NCI-H2081 treated with DMSO at 0.1 percent for 48 hours (cell line): ENCODE measurements around the gene AATK.
"Not testable (repeated sequence)": the region's sequence is repeated elsewhere in the genome, so short reads cannot be mapped to it uniquely, and the experiment has no call there.

Source experiments
- DNase-seq: peaks from one replicate; lab custom pipeline; 2025; lab: John Stamatoyannopoulos, UW

AATK gene

DNA sequence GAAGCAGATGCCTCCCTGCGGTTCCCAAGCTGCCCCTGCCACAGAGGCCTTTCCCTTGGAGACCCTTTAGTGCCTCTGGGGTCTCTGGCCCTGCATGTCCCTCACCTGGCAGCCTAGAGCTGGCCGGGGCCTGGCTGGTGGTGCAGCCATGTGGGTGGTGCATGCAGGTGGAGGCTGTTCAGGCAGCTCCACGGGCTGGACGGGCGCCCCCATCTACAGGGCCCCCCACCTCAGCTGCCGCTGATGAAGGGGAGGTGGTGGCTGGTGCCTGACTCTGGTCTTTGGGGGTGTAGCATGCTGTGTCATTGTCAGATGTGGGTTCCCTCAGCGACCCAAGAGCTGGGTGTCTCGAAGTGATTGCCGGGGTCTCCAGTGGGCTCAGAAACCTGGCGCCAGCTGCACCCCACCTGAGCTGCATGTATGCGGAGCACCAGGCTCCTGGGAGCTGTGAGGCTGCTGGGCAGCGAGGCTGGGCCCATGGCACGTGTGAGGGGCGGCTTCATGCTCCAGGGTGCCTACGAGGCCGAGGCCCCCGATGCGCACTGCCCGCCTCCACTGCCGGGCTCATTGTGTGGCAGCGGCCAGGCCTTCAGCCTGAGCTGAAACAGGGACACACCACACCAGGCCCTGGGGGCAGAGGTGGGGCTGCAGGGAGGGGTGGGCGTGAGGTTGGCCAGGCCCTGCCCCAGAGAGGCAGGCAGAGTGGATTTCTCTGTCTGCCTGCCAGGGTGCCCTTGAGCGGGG is 74.1 kb downstream of the AATK start:
- DNase-seq, result no peak

DNA sequence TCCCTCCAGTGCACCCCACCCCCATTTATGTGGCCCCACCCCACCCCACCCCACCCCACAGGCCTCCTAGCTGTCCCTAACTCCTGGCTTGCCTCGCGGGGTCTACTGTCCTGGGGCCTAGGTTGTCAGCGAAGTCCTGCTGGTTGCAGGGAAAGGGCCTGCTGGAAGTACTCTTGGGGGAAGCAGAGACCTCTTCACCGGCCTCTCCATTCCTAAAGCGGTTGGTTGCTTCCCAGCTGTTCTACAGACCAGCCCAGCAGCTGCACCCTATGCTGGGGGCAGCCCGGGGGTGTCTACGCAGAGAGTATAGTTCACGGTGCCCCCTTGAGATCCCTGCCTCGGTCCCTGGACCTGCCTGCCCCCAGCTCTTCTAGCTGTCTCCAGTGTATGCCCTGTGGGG is 74.9 kb downstream of the AATK start:
- no peak for DNase-seq

DNA sequence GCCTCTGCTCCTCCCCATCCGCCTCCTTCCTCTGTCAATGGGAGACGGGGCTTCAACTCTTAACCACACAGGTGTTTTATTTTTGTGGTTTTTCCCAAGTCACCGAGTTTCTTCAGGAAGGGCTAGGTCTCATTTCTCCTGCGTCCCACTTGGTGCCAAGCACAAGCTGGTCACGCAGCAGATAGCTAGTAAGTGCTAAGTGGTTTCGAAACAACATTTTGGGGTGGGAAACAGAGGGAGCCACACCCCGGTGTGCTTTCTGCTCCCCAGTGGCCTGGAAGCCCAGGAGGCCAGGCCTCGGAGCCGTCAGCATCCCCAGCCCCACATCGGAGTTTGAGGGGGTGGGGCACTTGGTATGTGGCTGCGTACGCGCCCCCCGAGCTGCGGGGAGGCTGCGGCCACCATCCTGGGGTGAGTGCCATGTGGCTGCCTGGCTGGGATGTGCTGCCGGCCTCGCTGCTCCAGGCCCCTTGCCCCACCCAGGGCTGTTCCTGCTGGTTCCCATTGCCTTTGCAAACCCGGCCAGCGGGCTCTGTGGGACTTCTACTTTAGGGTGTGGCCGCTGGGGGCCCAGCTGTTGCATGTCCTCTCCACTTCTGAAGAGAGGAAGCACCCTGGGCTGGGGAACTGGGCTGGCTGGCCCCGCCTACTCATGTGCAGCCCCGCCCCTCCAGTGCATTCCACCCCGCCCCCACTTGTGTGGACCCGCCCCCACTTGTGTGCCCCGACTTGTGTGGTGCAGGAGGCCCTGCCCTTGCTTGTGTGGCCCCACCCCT is 75.5 kb downstream of the AATK start:
- DNase-seq, result no peak

DNA sequence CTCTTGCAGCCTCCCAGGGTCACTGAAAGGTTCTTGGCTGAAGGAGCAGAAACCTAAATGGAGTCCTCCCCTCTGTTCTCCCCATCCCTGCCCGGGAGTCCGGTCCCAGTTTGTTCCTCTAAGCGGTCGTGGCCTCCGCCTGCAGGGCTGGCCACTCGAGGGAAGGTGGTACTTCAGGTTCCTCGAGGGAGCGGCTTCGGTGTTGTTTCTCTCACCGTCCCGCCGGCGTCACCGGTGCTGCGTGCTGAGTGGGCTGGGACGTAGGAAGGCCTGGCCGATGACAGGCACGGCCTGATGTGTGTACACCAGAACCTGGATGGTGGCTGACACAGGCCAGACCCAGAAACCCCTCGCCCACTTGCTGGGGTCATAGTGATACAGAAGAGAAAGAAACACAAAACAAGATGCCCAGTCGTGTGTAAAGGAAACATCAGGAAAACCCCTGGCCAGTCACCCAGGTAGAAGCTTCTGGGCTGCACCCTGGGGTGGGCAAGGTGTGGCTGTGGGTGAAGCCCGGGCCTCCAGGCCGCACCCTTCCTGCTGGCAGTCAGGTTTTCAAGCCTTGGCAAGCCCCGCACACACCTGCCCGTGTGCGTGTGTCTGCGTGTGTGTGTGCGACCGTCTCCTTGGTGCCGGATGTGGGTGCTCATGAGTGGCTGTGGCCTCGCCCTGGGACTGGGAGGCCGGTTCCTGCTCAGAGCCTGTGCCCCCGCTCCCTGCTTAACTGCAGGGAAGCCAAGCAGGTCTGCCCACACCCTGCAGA is 79.1 kb downstream of the AATK start:
- no peak for DNase-seq

DNA sequence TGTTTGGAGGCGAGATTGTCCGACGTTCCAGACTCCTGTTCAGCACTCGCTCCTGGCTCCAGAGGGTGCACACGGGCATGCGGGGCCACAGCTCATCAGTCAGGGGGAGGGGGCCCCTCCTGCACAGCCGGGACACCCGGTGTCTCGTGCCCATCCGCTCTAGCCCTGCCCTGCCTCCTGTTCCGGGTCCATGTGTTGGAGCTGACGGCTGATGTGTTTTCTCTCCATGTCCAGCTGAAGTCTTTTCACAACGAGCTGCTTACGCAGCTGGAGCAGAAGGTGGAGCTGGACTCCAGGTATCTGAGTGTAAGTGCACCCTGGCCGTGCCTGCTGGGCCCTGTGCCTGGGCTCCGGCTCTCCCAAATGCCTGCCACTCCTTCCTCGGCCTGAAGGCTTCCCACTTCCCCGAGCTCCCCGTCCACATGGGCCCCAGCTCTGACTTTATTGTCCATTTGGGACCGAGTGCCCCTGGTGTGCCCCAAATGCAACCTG is 80.6 kb downstream of the AATK start:
- DNase-seq, result no peak

DNA sequence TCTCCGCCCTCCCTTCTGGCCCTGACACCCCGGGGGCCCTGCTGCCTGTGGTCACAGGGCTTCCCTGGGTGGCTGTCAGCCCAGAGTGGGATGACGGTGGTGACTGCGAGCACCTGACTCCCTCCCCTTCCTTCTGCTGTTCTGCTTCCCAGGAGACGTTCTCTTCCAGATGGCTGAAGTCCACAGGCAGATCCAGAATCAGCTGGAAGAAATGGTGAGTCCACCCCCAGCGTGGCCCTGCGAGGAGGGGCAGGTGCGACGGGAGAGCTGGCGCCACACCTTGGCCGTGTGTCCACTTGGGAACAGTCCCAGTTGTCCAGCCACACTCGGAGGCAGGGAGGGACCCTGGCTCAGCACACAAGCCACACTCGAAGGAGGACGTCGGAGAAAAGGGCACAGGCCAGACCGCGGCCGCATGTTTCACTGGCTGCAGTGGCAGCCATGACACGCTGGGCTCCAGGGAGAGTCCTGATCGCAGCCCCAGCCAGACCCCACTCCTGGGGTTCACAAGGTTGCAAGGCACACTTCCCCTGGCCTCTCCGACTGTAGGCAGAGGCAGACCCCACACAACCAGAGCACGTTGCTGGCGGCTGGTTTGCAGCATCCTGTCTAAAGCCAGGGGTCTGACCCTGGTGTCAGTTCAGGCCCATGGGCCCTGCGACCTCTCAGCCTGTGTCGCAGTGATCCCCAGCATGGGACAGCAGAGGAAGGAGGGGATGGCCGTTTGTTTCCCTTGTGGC is 81.2 kb downstream of the AATK start:
- no peak for DNase-seq

DNA sequence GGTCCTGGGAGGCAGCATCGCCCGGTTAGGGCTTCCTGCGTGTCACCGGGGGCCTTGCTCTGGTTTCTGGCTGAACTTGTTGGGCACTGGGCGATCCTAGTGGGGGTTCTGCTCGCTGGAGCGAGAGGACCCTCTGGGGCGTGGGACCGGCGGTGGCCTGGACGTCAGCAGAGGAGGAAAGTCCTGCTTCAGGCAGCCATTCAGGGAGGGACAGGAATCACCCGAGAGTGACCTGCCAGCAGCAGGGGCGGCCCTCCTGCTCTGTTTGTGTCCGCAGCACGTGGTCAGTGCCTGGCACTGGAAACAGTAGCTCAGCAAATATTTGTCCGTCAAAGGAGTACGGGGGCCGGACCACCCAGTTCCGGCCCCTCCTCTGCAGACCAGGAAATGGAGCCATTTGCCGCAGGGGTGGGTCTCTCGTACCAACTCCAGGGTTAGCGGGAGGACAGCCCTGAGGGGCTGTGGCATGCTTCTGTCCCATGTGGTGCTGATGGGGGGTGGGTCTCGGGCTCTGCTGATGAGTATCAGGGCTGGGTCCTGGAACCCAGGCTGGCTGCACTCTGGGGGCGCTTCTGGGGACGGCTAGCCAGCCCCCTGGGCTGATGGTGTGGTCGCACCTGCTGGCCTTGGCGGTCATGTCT is 82.8 kb downstream of the AATK start:
- DNase-seq, result no peak

DNA sequence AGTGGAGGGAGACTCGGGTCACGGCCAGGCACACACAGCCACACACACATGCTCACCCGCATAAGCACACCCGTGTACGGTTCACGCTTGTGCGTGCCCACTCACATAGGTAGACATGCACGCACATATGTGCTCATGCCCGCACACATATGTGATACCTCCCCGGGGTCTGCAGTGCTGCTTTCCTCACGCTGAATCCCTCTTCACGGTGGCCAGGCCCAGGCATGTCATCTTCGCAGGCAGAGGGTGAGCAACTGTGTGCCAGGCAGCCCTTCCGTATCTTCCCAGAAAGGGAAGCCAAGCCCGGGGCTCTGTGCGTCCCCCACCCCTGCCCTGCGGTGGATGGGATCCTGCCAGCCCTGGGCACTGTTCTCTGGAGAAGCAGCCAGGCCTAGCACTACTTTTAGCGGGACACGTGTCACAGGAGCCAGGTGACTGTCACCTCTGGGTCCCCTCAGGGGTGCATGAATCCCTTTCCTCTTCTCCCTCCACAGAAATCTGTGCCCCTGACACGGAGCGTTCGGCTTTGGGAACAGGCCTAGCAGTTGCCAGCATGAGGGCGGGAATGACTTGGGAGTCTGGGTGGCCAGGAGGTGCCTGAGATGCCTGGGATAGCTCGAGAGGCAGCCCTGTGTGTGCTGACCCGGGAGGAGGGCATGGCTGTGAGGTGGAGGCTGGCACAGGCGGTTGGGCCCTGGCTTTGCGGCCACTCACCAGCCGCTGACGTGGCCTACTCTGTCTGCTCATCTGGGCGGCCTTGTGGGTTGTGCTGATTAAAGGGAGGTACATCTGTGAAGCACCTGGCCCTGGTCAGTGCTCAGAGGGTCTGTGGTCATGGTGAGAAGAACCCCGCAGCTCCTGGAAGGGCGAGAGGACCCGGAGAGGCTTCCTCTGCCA is 83.6 kb downstream of the AATK start:
- DNase-seq, result no peak

DNA sequence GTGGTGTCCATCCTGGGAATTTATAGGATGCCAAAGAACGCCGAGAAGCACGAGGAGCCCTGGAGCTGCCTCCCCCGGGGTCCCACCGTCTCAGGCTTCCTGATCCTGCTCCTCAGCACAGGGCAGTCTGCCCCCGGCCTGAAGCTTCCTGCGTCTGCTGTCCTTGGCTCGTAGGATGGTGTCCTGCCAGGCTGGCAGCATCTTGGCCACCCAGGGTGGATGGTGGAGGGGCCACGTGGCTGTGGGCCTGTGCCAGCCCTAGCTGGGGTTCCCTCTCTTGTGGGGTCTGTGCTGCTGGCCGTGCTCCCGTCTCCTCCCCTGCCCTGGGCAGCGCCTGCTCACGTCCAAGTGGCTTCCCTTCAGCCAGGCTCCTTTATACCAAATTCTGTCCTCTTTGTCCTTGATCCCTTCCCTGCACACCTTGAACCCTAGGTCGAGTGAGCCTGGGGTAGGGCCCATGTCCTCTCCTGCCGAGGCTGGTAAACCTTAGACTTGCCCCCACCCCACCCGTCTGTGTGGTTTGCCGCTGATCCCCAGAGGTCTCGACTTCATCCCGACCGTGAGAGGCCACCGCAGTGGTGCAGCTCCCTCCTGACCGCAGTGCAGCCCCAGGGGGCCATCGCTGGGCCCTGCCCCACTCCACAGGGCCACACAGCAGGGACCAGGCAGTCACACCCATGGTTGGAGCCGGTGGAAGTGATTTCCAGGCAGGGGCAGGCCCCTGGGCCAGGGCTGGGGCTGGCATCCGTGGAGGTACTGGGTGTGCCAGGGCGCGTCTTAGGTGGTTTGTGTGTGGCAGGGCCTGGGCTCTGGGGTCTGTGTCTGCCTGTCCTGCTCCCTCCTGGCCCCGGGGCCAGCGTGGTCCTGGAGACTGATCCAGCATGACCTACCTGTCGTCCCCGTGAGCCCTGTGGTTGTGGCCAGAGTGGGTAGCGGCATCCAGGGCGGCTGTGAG is 84.5 kb downstream of the AATK start:
- no peak for DNase-seq

DNA sequence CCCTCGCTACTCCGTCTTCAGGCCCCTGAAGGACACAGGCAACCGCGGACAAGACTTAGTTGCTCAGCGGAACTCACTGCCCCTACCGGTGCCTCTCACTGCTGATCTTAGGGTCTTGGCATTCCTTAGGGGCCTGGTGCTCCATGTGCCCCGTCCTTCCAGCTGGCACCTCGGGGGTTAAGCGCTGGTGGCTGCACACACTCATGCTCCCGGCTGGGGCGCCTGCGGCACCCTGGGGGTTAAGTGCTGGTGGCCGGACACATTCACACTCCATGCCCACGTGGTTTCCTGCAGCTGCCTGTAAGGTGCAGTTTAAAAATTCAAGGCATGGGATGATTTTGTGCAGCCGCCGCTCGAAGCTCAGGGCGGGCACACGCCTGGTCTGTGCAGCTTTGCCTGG is 86.0 kb downstream of the AATK start:
- no peak for DNase-seq

DNA sequence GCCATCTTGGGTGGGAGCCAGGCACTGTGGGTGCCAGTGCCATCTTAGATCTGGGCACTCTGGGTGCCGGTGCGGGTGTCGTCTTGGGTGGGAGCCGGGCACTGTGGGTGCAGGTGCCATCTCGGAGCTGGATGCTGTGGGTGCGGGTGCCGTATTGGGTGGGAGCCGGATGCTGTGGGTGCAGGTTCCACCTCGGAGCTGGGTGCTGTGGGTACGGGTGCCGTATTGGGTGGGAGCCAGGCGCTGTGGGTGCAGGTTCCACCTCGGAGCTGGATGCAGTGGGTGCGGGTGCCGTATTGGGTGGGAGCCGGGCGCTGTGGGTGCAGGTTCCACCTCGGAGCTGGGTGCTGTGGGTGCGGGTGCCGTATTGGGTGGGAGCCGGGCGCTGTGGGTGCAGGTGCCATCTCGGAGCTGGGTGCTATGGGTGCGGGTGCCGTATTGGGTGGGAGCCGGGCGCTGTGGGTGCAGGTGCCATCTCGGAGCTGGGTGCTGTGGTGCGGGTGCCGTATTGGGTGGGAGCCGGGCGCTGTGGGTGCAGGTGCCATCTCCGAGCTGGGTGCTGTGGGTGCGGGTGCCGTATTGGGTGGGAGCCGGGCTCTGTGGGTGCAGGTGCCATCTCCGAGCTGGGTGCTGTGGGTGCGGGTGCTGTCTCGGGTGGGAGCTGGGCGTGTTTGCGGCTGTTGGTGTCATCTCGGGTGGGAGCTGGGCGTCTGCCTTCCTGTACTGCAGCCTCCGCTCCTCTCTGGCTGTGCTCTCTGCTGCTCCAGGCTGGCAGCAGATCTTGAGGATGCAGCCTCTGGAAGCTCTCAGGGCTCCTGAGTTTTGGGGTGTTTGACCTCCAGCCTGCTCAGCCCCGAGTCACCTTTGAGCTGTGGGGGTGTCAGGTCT is 87.8 kb downstream of the AATK start:
- DNase-seq, result not testable (repeated sequence)

DNA sequence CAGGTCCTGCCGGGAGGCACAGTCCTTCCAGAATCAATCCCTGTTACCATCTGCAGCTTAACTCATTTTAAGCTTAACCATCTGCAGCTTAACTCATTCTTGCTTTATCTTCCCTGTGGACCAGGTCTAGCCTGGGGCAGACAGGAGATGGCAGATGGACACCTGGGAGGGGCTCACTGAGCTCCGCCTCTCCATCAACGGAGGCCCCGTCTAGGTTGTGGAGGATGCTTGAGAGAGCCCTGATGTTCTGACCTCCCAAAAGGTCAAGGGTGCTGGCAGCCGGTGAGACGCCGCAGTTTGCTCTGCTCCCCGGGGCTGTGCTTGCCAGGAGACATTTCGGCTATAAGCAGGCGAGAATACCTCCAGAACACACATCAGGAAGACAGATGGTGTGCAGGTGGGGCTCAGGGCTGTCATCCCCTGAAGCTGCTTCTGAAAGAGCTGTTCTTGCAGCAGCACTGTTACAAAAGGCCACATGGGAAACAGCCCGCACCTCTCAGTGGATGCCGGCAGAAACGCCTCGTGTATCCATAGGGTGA is 89.8 kb downstream of the AATK start:
- DNase-seq, result no peak

DNA sequence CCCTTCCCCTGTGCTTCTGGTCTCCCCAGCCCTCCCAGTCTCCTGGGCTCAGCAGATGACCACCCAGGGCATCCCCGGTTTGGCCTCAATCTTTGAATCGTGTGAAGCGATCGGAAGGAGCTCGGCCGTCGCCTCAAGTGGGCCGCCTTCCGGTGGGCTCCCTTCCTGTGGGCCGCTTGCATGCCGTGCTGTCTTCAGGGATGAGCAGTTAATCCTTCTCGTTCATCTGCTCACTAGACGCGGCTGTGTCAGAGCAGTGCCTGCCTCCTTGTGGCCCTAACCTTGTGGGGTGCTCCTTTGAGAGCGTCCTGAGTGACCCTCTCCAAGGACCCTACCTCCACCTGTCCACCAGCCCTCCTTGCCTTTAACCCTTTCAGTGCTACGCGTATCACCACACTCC is 90.7 kb downstream of the AATK start:
- DNase-seq, result no peak

DNA sequence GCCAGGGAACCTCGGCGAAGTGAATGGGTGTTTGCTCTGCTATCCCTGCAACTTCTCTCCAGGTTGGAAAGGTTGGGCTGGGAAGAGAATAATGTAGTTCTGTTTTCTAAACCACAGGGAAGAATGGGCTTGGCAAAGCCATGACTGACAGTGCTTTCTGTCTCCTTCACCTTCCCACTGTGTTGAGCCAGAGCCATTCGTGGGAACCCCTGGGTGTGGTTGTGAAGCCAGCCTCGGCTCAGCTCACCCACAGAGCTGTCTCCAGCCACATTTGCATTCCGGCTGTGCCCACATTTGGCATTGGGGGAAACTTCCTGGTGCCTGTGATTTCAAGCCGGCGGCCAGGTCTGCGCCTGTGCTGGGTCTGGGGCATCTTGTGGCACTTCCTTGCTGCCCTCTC is 91.1 kb downstream of the AATK start:
- no peak for DNase-seq

DNA sequence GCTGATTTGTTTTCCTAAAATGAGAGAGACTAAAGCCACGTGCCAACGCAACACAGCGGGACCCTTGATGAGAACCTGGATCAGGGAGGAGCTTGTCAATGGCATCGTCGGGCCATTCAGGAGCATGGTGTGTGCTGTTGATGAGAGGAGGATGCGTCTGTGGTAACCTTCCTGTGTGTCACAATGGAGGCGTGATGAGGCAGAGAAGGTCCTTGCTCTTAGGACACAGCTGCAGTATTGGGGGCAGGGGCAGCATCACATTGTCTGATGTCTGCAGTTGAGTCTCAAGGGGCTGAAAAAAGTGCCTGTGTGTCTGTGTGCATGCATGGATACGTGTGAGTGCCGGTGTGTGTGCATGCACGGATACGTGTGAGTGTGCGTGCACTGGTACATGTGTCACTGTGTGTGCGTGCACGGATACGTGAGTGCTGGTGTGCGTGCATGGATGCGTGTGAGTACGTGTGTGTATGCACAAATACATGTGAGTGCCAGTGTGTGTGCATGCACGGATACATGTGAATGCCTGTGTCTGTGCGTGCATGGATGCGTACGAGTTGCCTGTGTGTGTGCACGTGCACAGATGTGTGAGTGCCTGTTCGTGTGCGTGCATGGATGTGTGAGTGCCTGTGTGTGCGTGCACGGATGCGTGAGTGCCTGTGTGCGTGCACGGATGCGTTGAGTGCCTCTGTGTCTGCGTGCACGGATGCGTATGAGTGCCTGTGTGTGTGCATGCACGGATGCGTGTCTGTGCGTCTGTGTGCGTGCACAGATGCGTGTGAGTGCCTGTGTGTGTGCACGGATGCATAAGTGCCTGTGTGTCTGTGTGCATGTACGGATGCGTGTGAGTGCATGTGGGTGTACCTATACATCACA is 91.8 kb downstream of the AATK start:
- no peak for DNase-seq

DNA sequence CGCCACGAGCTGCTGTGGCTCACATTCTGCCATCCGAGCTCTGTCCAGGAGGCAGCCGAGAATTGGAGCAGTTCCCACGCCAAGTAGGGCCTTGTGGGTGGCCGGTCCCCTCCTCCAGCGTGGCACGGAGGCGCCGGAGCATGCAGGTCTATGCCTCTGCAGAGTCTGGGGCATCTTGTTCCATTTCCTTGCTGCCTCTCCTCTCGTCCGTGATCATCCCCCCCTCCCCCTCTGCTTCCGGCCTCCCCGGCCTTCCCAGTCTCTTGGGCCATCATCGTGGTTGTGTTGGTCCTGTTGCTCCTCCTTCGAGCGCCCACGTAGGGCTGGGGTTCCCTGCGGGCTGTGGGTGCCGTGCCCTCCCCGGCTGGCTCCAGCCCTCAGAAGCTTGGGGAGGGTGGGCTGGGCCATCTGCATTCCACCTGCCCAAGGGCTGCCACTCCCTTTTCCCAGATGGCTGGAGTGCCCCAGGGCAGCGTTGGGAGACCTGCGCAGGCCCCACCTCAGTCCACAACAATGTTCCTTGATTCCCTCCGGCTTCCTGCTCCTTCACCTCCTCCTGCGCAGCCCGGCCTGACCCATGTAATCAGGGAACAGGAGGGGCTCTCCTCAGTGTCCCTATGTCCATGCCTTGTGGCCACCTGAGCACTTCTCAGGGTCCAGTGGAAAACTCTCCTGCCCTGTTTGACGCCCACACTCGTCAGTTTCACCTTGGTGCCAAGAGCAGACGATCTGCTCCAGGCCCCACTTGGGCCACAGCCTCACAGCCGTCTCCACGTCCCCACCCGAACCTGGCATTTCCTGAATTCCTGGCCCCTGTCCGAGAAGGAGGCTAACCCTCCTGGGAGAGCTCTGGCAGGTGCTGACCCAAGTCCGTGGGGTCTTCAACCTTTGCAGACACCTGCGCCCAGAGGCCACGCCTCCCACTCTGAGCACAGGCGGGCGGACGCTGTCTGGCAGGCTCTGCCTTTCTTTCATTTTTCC is 94.0 kb downstream of the AATK start:
- DNase-seq, result no peak
